A673 (cell line): ENCODE data around the gene SLC2A6. TPM values are rescaled to one million over a fixed set of nuclear protein-coding genes. Genes with fewer than 3 reads are reported as not detected.

Experiments
- BruUV-seq: library from RNA; stranded (reverse); fragments of 400-500 nt; replicated peaks from 2 replicates; lab custom pipeline; 2021; lab: Mats Ljungman, UMichigan
- CTCF ChIA-PET: fragments of 300-600 bp; sonication (Branson Sonifier 250); formaldehyde crosslinking; loops from one replicate; lab custom pipeline; 2022; ENCODE audit warnings: antibody characterized with exemption; lab: Charles Lee
- POLR2A ChIA-PET: fragments of 300-600 bp; sonication (Branson Sonifier 250); formaldehyde crosslinking; loops from one replicate; lab custom pipeline; 2022; ENCODE audit warnings: antibody characterized with exemption; ENCODE audit not compliant: low non-redundant PET; lab: Charles Lee
- DNase-seq: peaks from one replicate; pipeline ENCODE4 v3.0.0-alpha.2; 2015; ENCODE audit warnings: low spot score
- H3K27ac ChIP-seq: fragments of 200-600 bp; sonication (generic); 2 replicates; pipeline ENCODE4 v1.5.1; 2016; ENCODE audit warnings: mixed run types, low read depth, mild to moderate bottlenecking, mixed read lengths, antibody characterized with exemption, low read length; ENCODE audit not compliant: poor library complexity, severe bottlenecking
- H3K27me3 ChIP-seq: fragments of 200-600 bp; sonication (generic); replicated peaks from 2 replicates; pipeline ENCODE4 v1.6.1; 2017; ENCODE audit warnings: mixed run types, low read depth, mild to moderate bottlenecking, mixed read lengths, antibody characterized with exemption, low read length; ENCODE audit not compliant: insufficient read depth, poor library complexity
- H3K36me3 ChIP-seq: fragments of 200-600 bp; sonication (generic); 2 replicates; pipeline ENCODE4 v1.6.1; 2016; ENCODE audit warnings: mixed run types, mild to moderate bottlenecking, mixed read lengths, antibody characterized with exemption, low read length; ENCODE audit not compliant: insufficient read depth, poor library complexity, severe bottlenecking
- H3K4me1 ChIP-seq: fragments of 200-600 bp; sonication (generic); 2 replicates; pipeline ENCODE4 v1.6.1; 2017; ENCODE audit warnings: mixed run types, mild to moderate bottlenecking, mixed read lengths, antibody characterized with exemption, low read length; ENCODE audit not compliant: insufficient read depth, poor library complexity, severe bottlenecking
- H3K4me3 ChIP-seq: fragments of 200-600 bp; sonication (generic); 2 replicates; pipeline ENCODE4 v1.5.1; 2016; ENCODE audit warnings: low read depth, mixed run types, mild to moderate bottlenecking, mixed read lengths, low read length; ENCODE audit not compliant: poor library complexity, severe bottlenecking
- H3K9me3 ChIP-seq: fragments of 200-600 bp; sonication (generic); 2 replicates; pipeline ENCODE4 v1.6.1; 2016; ENCODE audit warnings: mixed run types, low read depth, mild to moderate bottlenecking, mixed read lengths, antibody characterized with exemption, low read length; ENCODE audit not compliant: poor library complexity, severe bottlenecking
- CTCF ChIP-seq: fragments of 300-800, 200-600 bp; sonication (generic); conservative IDR thresholded peaks from 2 replicates; pipeline ENCODE4 v1.5.1; 2017; ENCODE audit warnings: low read depth, mild to moderate bottlenecking, antibody characterized with exemption, low read length, moderate library complexity, mixed read lengths
- EZH2 ChIP-seq: fragments of 200-600 bp; sonication (generic); IDR thresholded peaks from 2 replicates; pipeline ENCODE4 v1.6.1; 2017; ENCODE audit warnings: borderline replicate concordance, low read depth, mild to moderate bottlenecking, mixed read lengths, antibody characterized with exemption, low read length; ENCODE audit not compliant: poor library complexity, severe bottlenecking
- intact Hi-C: fragments of 100-400 bp; cut with micrococcal nuclease; formaldehyde crosslinking; loops from one replicate; pipeline ENCODE4 v1.10.0; 2022; ENCODE audit not compliant: unreplicated experiment
- total RNA-seq: library from RNA; stranded (reverse); gene quantifications from 2 replicates; pipeline ENCODE4 v1.2.3, GENCODE V29; 2021

SLC2A6 gene
- total RNA-seq, 1 experiment from 2014 or later = 1.8 TPM

- no TSS peak for BruUV-seq
- TF ChIP-seq CTCF (no peak), EZH2 (no peak)
- H3K27me3 ChIP-seq = no peaks in the 10 kb centered on the region
- H3K27ac ChIP-seq = no peak overlapping the region
- H3K36me3 ChIP-seq = no peaks in the 10 kb centered on the region
- no peak overlapping the region for H3K4me3 ChIP-seq
- POLR2A ChIA-PET = no interaction called here
- DNase-seq = no peak
- no peaks in the 10 kb centered on the region for H3K9me3 ChIP-seq
- intact Hi-C loops = no loop called here
- CTCF ChIA-PET = no interaction called here
- peaks cover 11% of the 10 kb centered on the region for H3K4me1 ChIP-seq
Measured at GRCh38 chr9:133477461-133477860, 1.4 kb downstream of the SLC2A6 start.

GRCh38 chr9:133476941-133477340 is 2.0 kb downstream of the SLC2A6 start:
- BruUV-seq = no TSS peak
- TF ChIP-seq CTCF (no peak), EZH2 (no peak)
- DNase-seq = no peak
- H3K4me3 ChIP-seq = no peak overlapping the region
- H3K36me3 ChIP-seq = no peaks in the 10 kb centered on the region
- POLR2A ChIA-PET = no interaction called here
- H3K27me3 ChIP-seq = no peaks in the 10 kb centered on the region
- peaks cover 11% of the 10 kb centered on the region for H3K4me1 ChIP-seq
- H3K27ac ChIP-seq = no peak overlapping the region
- CTCF ChIA-PET = no interaction called here
- no peaks in the 10 kb centered on the region for H3K9me3 ChIP-seq
- intact Hi-C loops = no loop called here

DNA sequence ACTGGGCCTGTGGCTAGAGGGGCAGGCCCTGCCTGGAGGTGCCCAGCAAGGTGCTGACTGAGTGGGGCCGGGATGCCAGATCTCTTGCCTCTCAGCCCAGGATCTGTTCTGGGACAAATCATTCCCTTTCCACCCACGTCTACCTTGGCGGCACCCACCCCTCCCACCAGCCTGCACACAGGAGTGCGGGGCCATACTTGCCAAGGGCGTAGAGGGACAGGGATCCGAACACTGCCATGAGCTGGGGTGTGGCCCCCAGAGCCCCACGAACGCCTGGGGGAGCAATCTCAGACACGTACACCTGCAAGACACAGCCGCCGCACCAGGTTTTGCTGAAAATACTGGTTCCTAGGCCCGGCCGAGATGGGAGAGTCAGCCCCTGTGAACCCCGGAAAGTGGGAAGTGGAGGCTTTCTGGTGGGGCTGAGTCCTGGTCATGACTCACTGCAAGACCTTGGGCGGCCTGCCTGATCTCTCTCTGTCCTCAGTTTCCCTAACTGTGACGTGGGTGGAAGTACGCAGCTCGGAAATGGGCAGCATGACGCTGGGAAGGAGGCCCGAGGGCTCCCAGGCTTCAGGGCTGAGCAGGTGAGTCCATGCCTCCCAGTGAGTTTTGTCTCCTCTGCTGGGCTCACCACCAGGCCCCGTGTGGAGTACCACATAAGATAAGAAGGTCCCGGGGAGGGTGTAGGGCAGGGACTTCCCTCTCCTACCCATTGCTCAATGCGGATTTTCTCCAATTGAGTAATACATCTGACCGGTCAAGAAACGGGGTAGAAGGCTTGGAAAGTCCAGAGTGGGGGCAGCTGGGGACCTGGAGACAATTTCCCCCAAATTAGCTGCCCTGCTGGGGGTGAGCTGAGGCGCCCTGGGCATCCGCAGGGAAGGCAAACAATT is 2.6 kb downstream of the SLC2A6 start:
- Histone ChIP-seq H3K36me3 (no peaks in the 10 kb centered on the region), H3K27ac (no peak overlapping the region), H3K27me3 (no peaks in the 10 kb centered on the region), H3K9me3 (no peaks in the 10 kb centered on the region), H3K4me3 (no peak overlapping the region), H3K4me1 (peaks cover 11% of the 10 kb centered on the region)
- intact Hi-C loops = no loop called here
- BruUV-seq = no TSS peak
- TF ChIP-seq EZH2 = no peak
- TF ChIP-seq CTCF = no peak
- ChIA-PET POLR2A (no interaction called here), CTCF (no interaction called here)
- no peak for DNase-seq
